Neural crest cell (in vitro differentiated cells): ENCODE data around the gene EVI2A. TPM values are rescaled to one million over a fixed set of nuclear protein-coding genes. Genes with fewer than 3 reads are reported as not detected.
"Not testable (repeated sequence)": the region's sequence is repeated elsewhere in the genome, so short reads cannot be mapped to it uniquely, and the experiment has no call there.

ENCODE experiments used
- DNase-seq: peaks from one replicate; pipeline ENCODE4 v3.0.0; 2021; ENCODE audit warnings: low read depth, mixed read lengths, low spot score
- H3K27ac Mint-ChIP-seq: one replicate; pipeline ENCODE4 v1.8.0; 2021; ENCODE audit warnings: mild to moderate bottlenecking, mixed read lengths; ENCODE audit not compliant: unreplicated experiment
- H3K27me3 Mint-ChIP-seq: 2 replicates; pipeline ENCODE4 v1.8.0; 2021; ENCODE audit warnings: low read depth, mild to moderate bottlenecking, mixed read lengths
- H3K36me3 Mint-ChIP-seq: 2 replicates; pipeline ENCODE4 v1.8.0; 2021; ENCODE audit warnings: low read depth, mild to moderate bottlenecking, mixed read lengths
- H3K4me1 Mint-ChIP-seq: 2 replicates; pipeline ENCODE4 v1.8.0; 2021; ENCODE audit warnings: mixed read lengths
- H3K4me3 Mint-ChIP-seq: one replicate; pipeline ENCODE4 v1.8.0; 2021; ENCODE audit warnings: mild to moderate bottlenecking, mixed read lengths
- H3K9me3 Mint-ChIP-seq: 2 replicates; pipeline ENCODE4 v1.8.0; 2021; ENCODE audit warnings: mixed read lengths
- total RNA-seq: library from RNA; stranded (reverse); gene quantifications from 2 replicates; pipeline ENCODE4 v1.2.1, GENCODE V29; 2021
- TF ChIP-seq, protein P1 (sequence below): fragments of 200-600 bp; sonication (generic); conservative IDR thresholded peaks from 2 replicates; pipeline ENCODE4 v1.5.0; 2021; ENCODE audit warnings: antibody characterized with exemption, mild to moderate bottlenecking

Gene EVI2A
- total RNA-seq, 1 donor from 2014 or later = not detected

DNA sequence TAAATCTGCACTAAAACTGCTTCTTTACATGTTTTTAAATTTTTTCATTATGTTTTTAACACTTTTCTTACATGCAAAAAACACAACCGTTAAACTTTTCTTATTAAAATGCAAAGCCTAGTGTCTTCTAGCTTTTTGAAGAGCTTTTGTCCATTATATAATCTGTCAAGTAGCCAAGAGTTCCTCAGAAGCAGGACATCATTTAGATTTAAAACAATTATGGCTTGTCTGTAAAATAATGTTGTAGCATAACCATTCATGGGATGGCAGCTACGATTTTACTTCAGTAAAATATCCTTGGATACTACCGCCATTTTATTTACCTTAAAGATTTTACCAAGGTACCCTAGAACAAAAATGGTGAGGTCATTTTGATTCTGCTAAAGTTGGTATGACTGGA is 27.2 kb downstream of the EVI2A start:
- Mint-ChIP-seq H3K36me3 (peaks cover 5% of the 10 kb centered on the region), H3K4me3 (no peak overlapping the region), H3K27me3 (no peaks in the 10 kb centered on the region), H3K27ac (no peak overlapping the region), H3K4me1 (peaks cover 7% of the 10 kb centered on the region), H3K9me3 (no peaks in the 10 kb centered on the region)
- DNase-seq = no peak
- TF ChIP-seq, protein P1, sequence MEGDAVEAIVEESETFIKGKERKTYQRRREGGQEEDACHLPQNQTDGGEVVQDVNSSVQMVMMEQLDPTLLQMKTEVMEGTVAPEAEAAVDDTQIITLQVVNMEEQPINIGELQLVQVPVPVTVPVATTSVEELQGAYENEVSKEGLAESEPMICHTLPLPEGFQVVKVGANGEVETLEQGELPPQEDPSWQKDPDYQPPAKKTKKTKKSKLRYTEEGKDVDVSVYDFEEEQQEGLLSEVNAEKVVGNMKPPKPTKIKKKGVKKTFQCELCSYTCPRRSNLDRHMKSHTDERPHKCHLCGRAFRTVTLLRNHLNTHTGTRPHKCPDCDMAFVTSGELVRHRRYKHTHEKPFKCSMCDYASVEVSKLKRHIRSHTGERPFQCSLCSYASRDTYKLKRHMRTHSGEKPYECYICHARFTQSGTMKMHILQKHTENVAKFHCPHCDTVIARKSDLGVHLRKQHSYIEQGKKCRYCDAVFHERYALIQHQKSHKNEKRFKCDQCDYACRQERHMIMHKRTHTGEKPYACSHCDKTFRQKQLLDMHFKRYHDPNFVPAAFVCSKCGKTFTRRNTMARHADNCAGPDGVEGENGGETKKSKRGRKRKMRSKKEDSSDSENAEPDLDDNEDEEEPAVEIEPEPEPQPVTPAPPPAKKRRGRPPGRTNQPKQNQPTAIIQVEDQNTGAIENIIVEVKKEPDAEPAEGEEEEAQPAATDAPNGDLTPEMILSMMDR = no peak

DNA sequence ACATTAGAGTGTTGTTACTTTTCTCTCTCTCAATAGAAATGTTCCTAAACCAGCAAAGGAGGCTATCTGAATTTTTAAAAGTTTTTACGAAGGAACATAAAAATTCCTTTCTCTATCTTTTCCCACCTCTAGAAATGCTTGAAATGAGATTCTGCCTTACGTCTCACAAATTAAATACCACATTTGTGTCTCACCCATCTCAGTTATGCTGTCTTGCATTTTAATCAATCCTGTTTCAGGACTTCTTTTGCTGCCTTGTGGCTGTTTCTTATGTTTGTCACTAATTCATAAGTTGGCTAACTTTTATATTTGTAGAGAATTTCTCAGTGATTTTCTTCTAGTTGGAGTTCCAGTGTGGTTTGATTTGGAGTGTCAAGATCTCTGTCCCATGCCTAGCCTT is 27.8 kb downstream of the EVI2A start:
- peaks cover 7% of the 10 kb centered on the region for H3K4me1 Mint-ChIP-seq
- DNase-seq = no peak
- H3K4me3 Mint-ChIP-seq = no peak overlapping the region
- H3K27me3 Mint-ChIP-seq = no peaks in the 10 kb centered on the region
- no peaks in the 10 kb centered on the region for H3K9me3 Mint-ChIP-seq
- TF ChIP-seq, protein P1 = no peak
- no peak overlapping the region for H3K27ac Mint-ChIP-seq
- H3K36me3 Mint-ChIP-seq = peaks cover 8% of the 10 kb centered on the region

DNA sequence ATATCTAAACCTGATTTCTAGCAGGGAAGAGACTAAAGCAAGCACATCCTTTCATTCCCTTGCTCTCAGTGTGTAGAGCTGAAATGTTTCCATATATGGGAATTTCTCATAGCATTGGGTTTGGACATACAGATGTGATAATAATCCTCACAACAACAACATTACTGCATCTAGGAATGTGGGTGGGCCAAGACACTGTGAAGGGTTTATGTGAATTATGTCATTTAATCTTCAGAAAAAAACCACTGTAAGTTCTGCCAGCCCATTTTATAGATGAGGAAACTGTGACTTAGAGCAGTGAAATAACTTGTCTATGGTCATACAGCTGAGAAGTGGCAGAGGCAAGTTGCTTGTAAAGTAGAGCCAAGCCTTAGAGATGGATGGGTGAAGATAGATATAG is 29.6 kb downstream of the EVI2A start:
- peaks cover 4% of the 10 kb centered on the region for H3K4me1 Mint-ChIP-seq
- H3K27ac Mint-ChIP-seq = no peak overlapping the region
- no peak for DNase-seq
- H3K4me3 Mint-ChIP-seq = no peak overlapping the region
- peaks cover 10% of the 10 kb centered on the region for H3K36me3 Mint-ChIP-seq
- H3K9me3 Mint-ChIP-seq = no peaks in the 10 kb centered on the region
- TF ChIP-seq, protein P1 = no peak
- H3K27me3 Mint-ChIP-seq = no peaks in the 10 kb centered on the region

DNA sequence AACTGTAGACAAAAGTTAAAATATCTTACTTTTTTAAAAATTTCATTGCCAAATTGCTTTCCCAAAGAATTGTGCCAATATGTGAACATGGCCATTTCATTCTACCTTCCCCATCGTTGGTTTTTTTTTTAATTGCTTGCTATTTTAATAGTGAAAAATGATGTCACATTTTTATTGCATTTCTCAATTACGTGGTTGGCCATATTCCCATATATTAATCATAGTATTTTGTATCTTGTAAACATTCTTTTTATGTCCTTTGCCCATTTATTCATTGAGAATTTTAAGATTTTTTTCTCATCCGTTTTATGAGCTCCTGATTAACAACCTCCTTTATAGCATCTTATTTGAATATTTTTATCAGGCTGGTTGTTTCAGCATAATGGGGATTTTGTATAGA is 31.6 kb downstream of the EVI2A start:
- H3K36me3 Mint-ChIP-seq = peaks cover 10% of the 10 kb centered on the region
- H3K27ac Mint-ChIP-seq = no peak overlapping the region
- H3K9me3 Mint-ChIP-seq = no peaks in the 10 kb centered on the region
- H3K4me1 Mint-ChIP-seq = no peaks in the 10 kb centered on the region
- no peaks in the 10 kb centered on the region for H3K27me3 Mint-ChIP-seq
- DNase-seq = no peak
- H3K4me3 Mint-ChIP-seq = no peak overlapping the region
- TF ChIP-seq, protein P1 = no peak

DNA sequence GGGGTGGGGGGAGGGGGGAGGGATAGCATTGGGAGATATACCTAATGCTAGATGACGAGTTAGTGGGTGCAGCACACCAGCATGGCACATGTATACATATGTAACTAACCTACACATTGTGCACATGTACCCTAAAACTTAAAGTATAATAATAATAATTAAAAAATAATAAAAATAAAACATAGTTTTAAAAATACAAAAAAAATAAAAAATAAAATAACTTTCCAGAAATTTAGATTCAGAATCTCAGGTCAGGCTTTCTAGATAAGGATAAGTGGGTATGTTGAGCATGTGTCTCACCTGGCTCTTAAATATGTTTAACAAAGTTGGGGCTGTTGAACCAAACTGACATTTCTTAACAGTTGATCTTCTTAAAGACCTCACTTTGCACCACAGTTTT is 33.5 kb downstream of the EVI2A start:
- H3K4me3 Mint-ChIP-seq, H3K27ac Mint-ChIP-seq: not testable (repeated sequence)

DNA sequence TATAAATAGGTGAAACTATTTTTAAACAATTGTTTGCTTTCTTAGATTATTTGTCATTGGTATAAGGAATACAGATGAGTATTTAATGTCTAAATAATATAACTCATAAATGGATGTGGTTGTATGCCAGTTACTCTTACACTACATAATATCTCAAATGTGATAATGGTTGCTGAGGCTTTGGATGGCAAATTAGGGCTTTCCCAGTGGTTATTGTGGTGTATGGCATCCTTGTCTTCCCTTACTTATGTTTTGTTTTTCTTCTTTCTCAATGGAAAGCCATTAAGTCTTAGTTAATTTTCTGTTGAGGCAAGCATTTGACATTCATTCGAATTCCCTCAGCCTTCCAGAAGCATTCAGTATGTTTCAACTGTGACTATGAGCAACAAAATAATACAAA is 34.8 kb downstream of the EVI2A start:
- H3K27me3 Mint-ChIP-seq = no peaks in the 10 kb centered on the region
- no peaks in the 10 kb centered on the region for H3K9me3 Mint-ChIP-seq
- DNase-seq = no peak
- peaks cover 12% of the 10 kb centered on the region for H3K36me3 Mint-ChIP-seq
- H3K27ac Mint-ChIP-seq = no peak overlapping the region
- TF ChIP-seq, protein P1 = no peak
- no peak overlapping the region for H3K4me3 Mint-ChIP-seq
- H3K4me1 Mint-ChIP-seq = no peaks in the 10 kb centered on the region

More for the DNA sequence above, 33.5 kb downstream of the EVI2A start:
- not testable (repeated sequence) for H3K27me3 Mint-ChIP-seq, H3K9me3 Mint-ChIP-seq, H3K4me1 Mint-ChIP-seq, DNase-seq
- H3K36me3 Mint-ChIP-seq = peaks cover 12% of the 10 kb centered on the region
